Measurements from ENCODE around the gene FDXR. TPM values are rescaled to one million over a fixed set of nuclear protein-coding genes. Genes with fewer than 3 reads are reported as not detected.

Gene FDXR
- polyA plus RNA-seq, 4 donors: 9.2 to 16.6 (median 12.5) TPM

- H3K4me3 ChIP-seq (ENCODE audit: low read depth in 1 of 3, low read length in 3 of 3): no peak overlapping the region
- FAIRE-seq (no peak), DNase-seq (no peak)
- H3K27ac ChIP-seq (ENCODE audit: low read depth in 1 of 3, low read length in 2 of 3): no peak overlapping the region
- WGBS, 3 donors: 69 to 82% (median 74%) methylated on average over 18 to 19 of the region's 19 CpGs
- H3K27me3 ChIP-seq (ENCODE audit: control insufficient read depth in 3 of 3, insufficient read depth in 3 of 3, low read length in 3 of 3): peaks cover 0 to 14% (median 8%) of the 10 kb centered on the region in 3 donors
- H3K9me3 ChIP-seq (ENCODE audit: control insufficient read depth in 2 of 2, insufficient read depth in 1 of 2, low read depth in 1 of 2, low read length in 1 of 2): no peaks in the 10 kb centered on the region
- peaks cover 0 to 17% (median 2%) of the 10 kb centered on the region in 3 donors for H3K4me1 ChIP-seq (ENCODE audit: control insufficient read depth in 3 of 3, insufficient read depth in 2 of 3, low read depth in 1 of 3, low read length in 2 of 3)
- peaks cover 0 to 7% (median 0%) of the 10 kb centered on the region in 3 donors for H3K36me3 ChIP-seq (ENCODE audit: control insufficient read depth in 3 of 3, insufficient read depth in 2 of 3, low read depth in 1 of 3, low read length in 3 of 3)
These were observed 7.1 kb downstream of the FDXR start for GRCh38 chr17:74865504-74866197.

- WGBS, 3 donors: 23 to 27% (median 26%) methylated on average over 11 of the region's 11 CpGs
- peaks cover 0 to 21% (median 16%) of the 10 kb centered on the region in 3 donors for H3K27me3 ChIP-seq (ENCODE audit: control insufficient read depth in 3 of 3, insufficient read depth in 3 of 3, low read length in 3 of 3)
- no peaks in the 10 kb centered on the region for H3K9me3 ChIP-seq (ENCODE audit: control insufficient read depth in 2 of 2, insufficient read depth in 1 of 2, low read depth in 1 of 2, low read length in 1 of 2)
- H3K4me3 ChIP-seq (ENCODE audit: low read depth in 1 of 3, low read length in 3 of 3): no peak overlapping the region
- DNase-seq (peak; percentile 64 to 76), FAIRE-seq (no peak)
- no peak overlapping the region for H3K27ac ChIP-seq (ENCODE audit: low read depth in 1 of 3, low read length in 2 of 3)
- peaks cover 0 to 20% (median 3%) of the 10 kb centered on the region in 3 donors for H3K4me1 ChIP-seq (ENCODE audit: control insufficient read depth in 3 of 3, insufficient read depth in 2 of 3, low read depth in 1 of 3, low read length in 2 of 3)
- H3K36me3 ChIP-seq (ENCODE audit: control insufficient read depth in 3 of 3, insufficient read depth in 2 of 3, low read depth in 1 of 3, low read length in 3 of 3): peaks cover 0 to 7% (median 0%) of the 10 kb centered on the region in 3 donors
These were observed 7.9 kb downstream of the FDXR start for GRCh38 chr17:74864866-74865395.

GRCh38 chr17:74864297-74864865 is 8.4 kb downstream of the FDXR start:
- no peak for FAIRE-seq
- Histone ChIP-seq H3K27ac (ENCODE audit: low read depth in 1 of 3, low read length in 2 of 3) (no peak overlapping the region), H3K4me3 (ENCODE audit: low read depth in 1 of 3, low read length in 3 of 3) (no peak overlapping the region), H3K27me3 (ENCODE audit: control insufficient read depth in 3 of 3, insufficient read depth in 3 of 3, low read length in 3 of 3) (peaks cover 0 to 25% (median 17%) of the 10 kb centered on the region in 3 donors), H3K4me1 (ENCODE audit: control insufficient read depth in 3 of 3, insufficient read depth in 2 of 3, low read depth in 1 of 3, low read length in 2 of 3) (peaks cover 0 to 20% (median 3%) of the 10 kb centered on the region in 3 donors), H3K9me3 (ENCODE audit: control insufficient read depth in 2 of 2, insufficient read depth in 1 of 2, low read depth in 1 of 2, low read length in 1 of 2) (no peaks in the 10 kb centered on the region), H3K36me3 (ENCODE audit: control insufficient read depth in 3 of 3, insufficient read depth in 2 of 3, low read depth in 1 of 3, low read length in 3 of 3) (peaks cover 0 to 7% (median 0%) of the 10 kb centered on the region in 3 donors)
- 88 to 91% (median 91%) methylated on average over 13 to 15 of the region's 15 CpGs for WGBS, 3 donors
- no peak for DNase-seq

GRCh38 chr17:74863420-74864296 is 9.1 kb downstream of the FDXR start:
- WGBS, 3 donors: 86 to 88% (median 87%) methylated on average over 25 of the region's 25 CpGs
- no peak for FAIRE-seq
- no peak for DNase-seq

GRCh38 chr17:74862919-74863318 is 9.9 kb downstream of the FDXR start:
- FAIRE-seq: no peak
- peaks cover 0 to 40% (median 25%) of the 10 kb centered on the region in 3 donors for H3K27me3 ChIP-seq (ENCODE audit: control insufficient read depth in 3 of 3, insufficient read depth in 3 of 3, low read length in 3 of 3)
- WGBS, 3 donors: 62 to 72% (median 63%) methylated on average over 6 of the region's 6 CpGs

More at GRCh38 chr17:74863420-74864296, 9.1 kb downstream of the FDXR start:
- Histone ChIP-seq H3K4me3 (ENCODE audit: low read depth in 1 of 3, low read length in 3 of 3) (no peak overlapping the region), H3K27me3 (ENCODE audit: control insufficient read depth in 3 of 3, insufficient read depth in 3 of 3, low read length in 3 of 3) (peaks cover 0 to 32% (median 22%) of the 10 kb centered on the region in 3 donors), H3K4me1 (ENCODE audit: control insufficient read depth in 3 of 3, insufficient read depth in 2 of 3, low read depth in 1 of 3, low read length in 2 of 3) (peaks cover 0 to 20% (median 3%) of the 10 kb centered on the region in 3 donors), H3K36me3 (ENCODE audit: control insufficient read depth in 3 of 3, insufficient read depth in 2 of 3, low read depth in 1 of 3, low read length in 3 of 3) (peaks cover 0 to 7% (median 0%) of the 10 kb centered on the region in 3 donors), H3K9me3 (ENCODE audit: control insufficient read depth in 2 of 2, insufficient read depth in 1 of 2, low read depth in 1 of 2, low read length in 1 of 2) (no peaks in the 10 kb centered on the region), H3K27ac (ENCODE audit: low read depth in 1 of 3, low read length in 2 of 3) (no peak overlapping the region)

GRCh38 chr17:74862108-74862901 is 10.5 kb downstream of the FDXR start:
- H3K36me3 ChIP-seq (ENCODE audit: control insufficient read depth in 3 of 3, insufficient read depth in 2 of 3, low read depth in 1 of 3, low read length in 3 of 3): peaks cover 0 to 7% (median 0%) of the 10 kb centered on the region in 3 donors
- peaks cover 0 to 46% (median 27%) of the 10 kb centered on the region in 3 donors for H3K27me3 ChIP-seq (ENCODE audit: control insufficient read depth in 3 of 3, insufficient read depth in 3 of 3, low read length in 3 of 3)
- FAIRE-seq: no peak
- H3K27ac ChIP-seq (ENCODE audit: low read depth in 1 of 3, low read length in 2 of 3): no peak overlapping the region
- DNase-seq: peak; percentile 72 to 73
- peaks cover 0 to 20% (median 3%) of the 10 kb centered on the region in 3 donors for H3K4me1 ChIP-seq (ENCODE audit: control insufficient read depth in 3 of 3, insufficient read depth in 2 of 3, low read depth in 1 of 3, low read length in 2 of 3)
- H3K4me3 ChIP-seq (ENCODE audit: low read depth in 1 of 3, low read length in 3 of 3): no peak overlapping the region
- no peaks in the 10 kb centered on the region for H3K9me3 ChIP-seq (ENCODE audit: control insufficient read depth in 2 of 2, insufficient read depth in 1 of 2, low read depth in 1 of 2, low read length in 1 of 2)
- 18 to 35% (median 27%) methylated on average over 19 to 25 of the region's 25 CpGs for WGBS, 3 donors

More at GRCh38 chr17:74862919-74863318, 9.9 kb downstream of the FDXR start:
- peaks cover 0 to 20% (median 3%) of the 10 kb centered on the region in 3 donors for H3K4me1 ChIP-seq (ENCODE audit: control insufficient read depth in 3 of 3, insufficient read depth in 2 of 3, low read depth in 1 of 3, low read length in 2 of 3)
- peaks cover 0 to 7% (median 0%) of the 10 kb centered on the region in 3 donors for H3K36me3 ChIP-seq (ENCODE audit: control insufficient read depth in 3 of 3, insufficient read depth in 2 of 3, low read depth in 1 of 3, low read length in 3 of 3)
- H3K4me3 ChIP-seq (ENCODE audit: low read depth in 1 of 3, low read length in 3 of 3): no peak overlapping the region
- H3K9me3 ChIP-seq (ENCODE audit: control insufficient read depth in 2 of 2, insufficient read depth in 1 of 2, low read depth in 1 of 2, low read length in 1 of 2): no peaks in the 10 kb centered on the region
- no peak for DNase-seq
- H3K27ac ChIP-seq (ENCODE audit: low read depth in 1 of 3, low read length in 2 of 3): no peak overlapping the region

GRCh38 chr17:74861662-74862107 is 11.1 kb downstream of the FDXR start:
- H3K27ac ChIP-seq (ENCODE audit: low read depth in 1 of 3, low read length in 2 of 3): no peak overlapping the region
- FAIRE-seq (no peak), DNase-seq (peak in 1 of 2 donors; percentile 31)
- peaks cover 0 to 20% (median 3%) of the 10 kb centered on the region in 3 donors for H3K4me1 ChIP-seq (ENCODE audit: control insufficient read depth in 3 of 3, insufficient read depth in 2 of 3, low read depth in 1 of 3, low read length in 2 of 3)
- peaks cover 0 to 52% (median 27%) of the 10 kb centered on the region in 3 donors for H3K27me3 ChIP-seq (ENCODE audit: control insufficient read depth in 3 of 3, insufficient read depth in 3 of 3, low read length in 3 of 3)
- peak overlapping the region in 1 of 3 donors; percentile 40 for H3K4me3 ChIP-seq (ENCODE audit: low read depth in 1 of 3, low read length in 3 of 3)
- WGBS, 3 donors: 0 to 4% (median 2%) methylated on average over 14 to 36 of the region's 36 CpGs
- H3K9me3 ChIP-seq (ENCODE audit: control insufficient read depth in 2 of 2, insufficient read depth in 1 of 2, low read depth in 1 of 2, low read length in 1 of 2): no peaks in the 10 kb centered on the region
- H3K36me3 ChIP-seq (ENCODE audit: control insufficient read depth in 3 of 3, insufficient read depth in 2 of 3, low read depth in 1 of 3, low read length in 3 of 3): peaks cover 0 to 7% (median 0%) of the 10 kb centered on the region in 3 donors

Measured in small intestine (tissue), 7 donors.